NCI-H524 (cell line): ENCODE results near the gene LELP1.
A peak's percentile ranks its signal among the peaks of the same experiment; 100 is the strongest.
"Not testable (repeated sequence)": the region's sequence is repeated elsewhere in the genome, so short reads cannot be mapped to it uniquely, and the experiment has no call there.

Experiments used
- DNase-seq, 2 experiments: peaks; one replicate each; lab custom pipeline; 2025; lab: John Stamatoyannopoulos, UW

LELP1 gene

DNA sequence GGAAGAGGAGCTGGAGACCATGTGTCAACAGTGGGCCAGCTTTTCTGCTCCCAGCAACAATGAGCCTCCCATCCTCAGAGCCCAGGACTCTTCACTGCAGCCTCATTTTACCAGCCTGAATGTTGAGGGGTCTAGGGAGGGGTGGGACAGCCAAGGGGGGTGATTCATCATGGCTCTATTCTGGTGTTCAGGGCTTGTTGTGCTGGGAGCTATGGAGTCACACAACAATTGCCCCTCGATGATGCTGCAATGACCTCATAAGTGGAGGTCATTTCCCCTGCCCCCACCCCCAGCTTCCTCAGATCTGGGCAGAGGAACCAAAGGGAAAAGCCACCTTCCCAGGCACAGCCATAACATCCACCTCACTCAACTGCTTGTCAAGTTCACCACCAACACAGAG is at the start of gene LELP1:
LELP1 (plus strand) TSS at position 301 of the 400 bp plus-strand sequence. CDS start 1,278 bp downstream, outside the sequence.
- DNase-seq: no peak

DNA sequence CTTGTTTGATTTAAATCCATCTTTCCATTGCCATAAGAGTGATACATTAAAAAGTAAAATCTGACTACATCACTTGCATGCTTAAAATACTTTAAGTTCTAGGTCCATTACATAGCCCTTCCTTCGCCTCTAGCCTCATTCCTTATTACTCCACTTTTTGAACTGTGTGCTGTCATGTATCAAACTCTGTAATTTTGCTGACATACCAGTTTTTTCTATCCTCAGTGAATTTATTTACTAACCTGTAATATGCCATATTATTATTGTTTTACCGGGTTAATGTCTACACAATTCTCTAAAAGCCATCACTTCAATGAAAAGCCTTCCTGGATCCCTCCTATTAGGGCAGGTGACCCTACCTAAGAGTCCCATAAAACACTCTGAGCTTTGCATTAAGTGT is 47.7 kb upstream of the LELP1 start:
- DNase-seq: no peak

DNA sequence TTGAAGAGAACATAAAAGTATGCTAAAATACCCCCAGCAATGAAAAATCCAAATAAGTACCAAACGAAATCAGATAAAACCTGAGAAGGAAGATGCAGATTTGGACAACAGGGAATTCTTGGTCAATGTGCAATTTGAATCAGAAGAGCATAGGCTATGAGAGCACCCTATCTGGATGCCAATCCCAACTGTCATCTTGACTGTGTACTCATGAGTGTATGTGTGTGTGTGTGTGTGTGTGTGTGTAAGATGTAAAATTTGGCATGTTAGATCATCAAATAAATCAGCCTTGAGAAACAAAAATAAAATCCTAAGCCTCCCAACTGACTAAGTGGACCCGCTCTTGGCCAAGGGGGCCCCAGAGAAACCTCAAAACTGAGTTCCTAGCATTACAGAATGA is 34.5 kb upstream of the LELP1 start:
- no peak for DNase-seq

DNA sequence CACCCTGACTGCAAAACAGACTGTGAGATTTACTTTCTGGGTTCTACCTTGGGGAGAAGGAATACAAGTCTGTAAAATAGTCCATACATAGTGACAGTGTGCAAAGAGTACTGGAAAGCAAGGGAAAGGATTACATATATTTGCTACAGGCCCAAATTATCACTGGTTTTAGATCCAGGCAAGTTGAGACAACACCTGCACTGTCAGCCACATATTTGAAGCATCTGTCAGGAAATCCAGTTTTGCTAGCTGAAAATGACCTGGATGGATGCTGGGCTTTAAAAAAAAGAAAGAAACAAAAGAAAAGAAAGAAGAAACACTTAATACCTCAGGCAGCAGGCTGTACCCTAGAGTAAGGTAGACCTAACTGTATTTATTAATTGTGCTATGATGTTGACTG is 28.6 kb upstream of the LELP1 start:
- no peak for DNase-seq

DNA sequence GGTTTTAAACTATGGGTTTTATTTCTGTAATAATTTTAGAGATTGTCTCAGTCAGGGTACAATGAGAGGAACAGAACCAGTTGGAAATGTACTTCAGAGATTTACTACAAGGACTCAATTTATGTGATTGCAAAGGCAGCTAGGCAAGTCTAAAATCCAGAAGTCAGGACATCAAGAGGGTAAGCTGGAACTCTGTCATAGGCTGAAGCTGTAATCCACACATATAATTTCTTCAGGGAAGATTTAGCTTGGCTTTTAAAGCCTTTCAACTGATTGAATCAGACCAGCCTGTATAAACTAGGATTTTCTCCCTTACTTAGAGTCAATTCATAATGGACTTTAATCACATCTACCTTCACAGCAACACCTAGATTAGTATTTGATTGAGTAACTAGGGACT is 24.3 kb upstream of the LELP1 start:
- DNase-seq: no peak

DNA sequence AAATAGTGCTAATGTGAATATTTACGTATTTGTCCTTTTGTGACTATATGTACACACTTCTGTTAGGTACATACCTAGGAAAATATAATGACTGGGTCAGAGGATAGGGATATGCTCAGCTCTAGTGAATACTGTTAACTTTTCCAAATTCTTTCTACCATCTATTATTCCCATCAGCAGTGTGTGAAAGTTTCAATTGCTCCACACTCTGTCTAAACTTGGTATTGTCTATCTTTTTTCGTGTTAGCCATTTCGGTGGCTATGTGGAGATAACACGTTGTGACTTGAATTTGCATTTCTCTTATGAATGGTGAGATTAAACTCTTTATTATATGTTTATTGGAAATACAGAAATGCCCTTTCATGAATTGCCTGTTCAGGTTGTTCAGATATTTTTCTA is 22.7 kb upstream of the LELP1 start:
- DNase-seq: no peak

DNA sequence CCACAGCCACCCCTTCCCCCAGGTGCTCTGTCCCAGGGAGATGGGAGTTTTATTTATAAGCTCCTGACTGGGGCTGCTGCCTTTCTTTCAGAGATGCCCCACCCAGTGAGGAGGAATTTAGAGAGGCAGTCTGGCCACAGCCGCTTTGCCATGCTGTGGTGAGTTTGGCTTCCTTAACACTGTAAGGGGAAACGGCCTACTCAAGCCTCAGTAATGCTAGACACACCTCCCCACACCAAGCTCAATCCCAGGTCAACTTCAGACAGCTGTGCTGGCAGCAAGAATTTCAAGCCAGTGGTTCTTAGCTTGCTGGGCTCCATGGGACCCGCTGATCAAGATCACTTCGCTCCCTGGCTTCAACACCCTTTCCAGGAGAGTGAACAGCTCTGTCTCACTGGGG is 14.9 kb upstream of the LELP1 start:
- not testable (repeated sequence) for DNase-seq

DNA sequence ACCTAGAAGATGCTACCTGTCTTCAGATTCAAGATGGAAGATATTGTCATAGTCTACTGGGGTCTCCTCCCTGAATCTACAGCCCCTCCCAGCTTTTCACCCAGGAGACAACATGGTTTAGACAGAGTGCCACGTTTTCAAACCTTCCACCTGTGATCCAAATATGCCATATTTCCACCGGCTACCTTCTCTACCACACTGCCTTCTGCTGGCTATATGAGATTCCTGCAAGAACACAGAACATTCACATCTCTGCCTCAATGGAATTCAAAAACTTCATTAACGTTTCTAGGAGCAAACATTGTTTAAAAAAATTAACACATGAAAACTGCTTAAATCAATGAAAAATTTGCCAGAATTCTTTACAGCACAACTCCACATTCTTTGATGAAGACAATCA is 12.9 kb upstream of the LELP1 start:
- DNase-seq: no peak

DNA sequence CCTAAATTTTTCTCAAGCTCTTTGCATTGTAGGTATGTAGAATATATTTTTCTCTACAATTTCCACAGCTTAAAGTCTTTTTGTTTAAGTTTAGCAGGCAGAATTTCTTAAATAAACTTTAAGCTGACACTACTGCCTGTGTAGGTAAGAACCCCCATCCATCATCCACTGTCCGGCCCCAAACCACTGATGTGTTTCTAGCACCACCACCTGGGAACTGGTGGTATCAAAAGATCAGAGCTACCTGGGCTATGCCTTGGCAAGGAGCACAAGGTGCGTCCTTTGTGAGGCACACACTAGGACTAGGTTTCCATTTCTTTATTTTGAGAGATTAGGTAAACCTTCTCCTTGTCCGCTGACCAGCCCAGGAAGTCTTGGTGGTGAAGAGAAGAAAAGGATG is 10.5 kb upstream of the LELP1 start:
- DNase-seq: peak; percentile 1 to 3

DNA sequence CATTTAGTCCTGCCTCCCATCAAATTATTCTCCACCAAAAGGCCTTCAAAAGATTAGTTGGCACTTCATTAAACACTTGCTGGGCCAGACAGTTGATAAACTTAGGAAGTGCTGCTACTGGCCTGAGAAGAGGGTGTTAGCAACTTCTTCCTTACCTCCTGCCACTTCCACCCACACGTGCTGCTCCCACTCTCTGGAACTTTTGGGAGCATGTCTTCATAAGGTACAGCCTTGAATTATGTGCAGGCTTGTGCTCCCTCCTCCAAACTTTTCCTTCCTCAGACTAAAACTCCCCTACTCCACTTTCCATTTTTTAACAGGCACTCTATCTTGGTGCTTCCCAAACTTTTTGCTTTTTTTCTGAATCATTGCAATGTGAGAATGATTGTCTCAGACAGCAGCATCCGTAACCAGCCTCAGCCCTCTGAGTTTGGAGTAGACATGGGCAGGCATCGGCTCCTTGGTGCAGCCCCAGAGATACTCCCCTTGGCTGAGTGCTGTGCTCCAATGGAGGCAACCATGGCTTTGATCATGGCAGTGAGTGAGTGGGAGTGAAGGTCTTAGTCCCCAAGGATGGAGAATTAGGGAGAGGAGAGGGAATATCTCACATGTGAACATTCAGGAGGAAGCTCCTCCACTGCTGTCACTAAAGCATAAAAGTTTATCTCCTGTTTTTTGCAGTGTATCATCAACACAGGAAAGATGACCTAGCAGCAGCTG is 8.7 kb upstream of the LELP1 start:
- no peak for DNase-seq

DNA sequence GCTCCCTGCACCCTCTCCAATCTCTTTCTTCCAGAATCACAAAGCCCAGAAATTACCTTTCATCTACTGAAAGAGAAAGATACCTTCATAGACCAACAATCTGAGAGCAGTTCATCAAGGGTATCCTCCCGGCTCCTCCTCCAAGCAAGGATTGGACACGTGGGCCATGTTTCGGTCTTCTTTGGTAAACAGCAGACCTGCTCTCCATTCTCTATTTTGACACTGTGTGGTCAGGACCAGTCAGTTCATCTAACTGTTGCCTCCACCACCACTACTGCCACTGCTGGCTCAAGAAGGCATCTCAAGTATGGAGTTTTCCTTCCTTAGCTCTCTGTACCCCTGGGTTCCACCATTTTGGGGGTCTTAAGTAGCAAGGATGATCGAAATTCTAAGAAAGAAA is 8.0 kb upstream of the LELP1 start:
- DNase-seq: no peak

DNA sequence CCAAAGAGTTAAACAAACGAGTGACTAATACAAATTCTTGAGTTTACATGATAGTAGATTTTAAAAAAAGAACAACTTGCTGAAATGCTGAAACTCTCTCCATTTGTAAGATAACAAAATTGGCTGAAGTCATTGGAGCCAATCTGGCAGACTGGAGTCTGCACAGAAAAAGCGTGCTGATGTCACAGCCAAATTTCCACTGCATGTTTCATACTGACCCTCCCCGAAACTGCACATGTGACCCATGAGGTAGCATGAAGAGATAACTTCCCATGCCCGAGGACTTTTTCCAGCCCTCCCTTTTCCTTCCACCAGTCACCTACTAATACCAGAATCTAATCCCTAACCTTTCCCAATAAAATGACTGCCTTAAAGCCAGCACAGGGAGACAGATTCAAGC is 1.2 kb upstream of the LELP1 start:
- no peak for DNase-seq

DNA sequence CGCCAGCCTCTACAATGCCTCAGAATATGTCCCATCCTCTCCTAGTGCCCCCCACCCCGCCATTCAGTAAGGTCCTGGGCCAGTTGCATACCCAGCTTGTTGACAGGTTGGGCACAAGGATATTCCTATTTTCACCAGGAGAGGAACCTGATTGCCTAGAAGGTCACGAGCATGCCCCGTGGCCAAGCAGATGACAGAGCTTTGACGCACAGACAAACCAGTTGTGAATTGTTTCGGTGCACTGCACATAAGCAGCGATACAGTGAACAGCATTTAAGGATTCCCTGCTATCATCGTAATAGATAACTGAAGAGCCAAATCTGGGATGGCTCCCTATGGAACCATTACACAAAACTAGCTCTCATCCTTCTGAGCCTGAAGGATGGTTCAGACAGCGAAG is 3.4 kb downstream of the LELP1 start:
- no peak for DNase-seq

DNA sequence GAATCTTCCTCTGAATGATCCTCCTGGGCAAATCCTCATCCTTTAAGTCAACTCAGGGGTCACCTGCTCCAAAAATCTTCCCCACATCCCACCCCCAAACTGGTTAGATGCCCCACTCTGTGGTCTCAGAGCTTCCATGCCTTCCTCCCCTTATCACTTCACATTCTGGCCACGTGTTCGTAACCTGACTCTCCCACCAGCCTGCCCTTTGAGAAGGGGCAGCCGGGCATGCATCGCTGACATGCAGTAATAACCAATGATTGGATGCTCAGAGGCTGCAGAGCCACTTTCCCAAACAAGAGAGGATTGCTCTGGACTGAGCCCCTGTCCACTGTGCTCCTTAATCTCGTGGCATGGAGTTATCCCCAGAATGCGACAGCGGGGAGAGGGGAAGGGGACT is 7.0 kb downstream of the LELP1 start:
- DNase-seq: no peak

DNA sequence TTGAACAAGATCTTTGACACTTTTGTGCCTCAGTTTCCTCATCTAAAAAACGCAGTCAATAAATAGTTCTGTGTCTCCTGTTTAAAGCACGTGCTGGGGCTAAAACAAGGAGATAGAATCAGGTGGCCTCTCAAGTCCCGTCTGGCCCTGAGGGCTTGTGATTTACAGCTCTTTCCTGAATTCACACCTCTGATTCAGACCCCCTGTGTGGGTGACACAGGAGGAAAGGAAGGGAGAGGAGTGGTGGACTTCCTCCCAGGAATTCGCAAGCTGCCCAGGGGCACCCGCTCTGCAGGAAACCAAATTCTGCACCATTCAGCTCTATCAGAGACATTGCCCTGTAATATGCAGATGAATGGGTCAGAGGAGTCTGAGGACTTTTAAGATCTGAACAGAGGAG is 9.0 kb downstream of the LELP1 start:
- DNase-seq: no peak

DNA sequence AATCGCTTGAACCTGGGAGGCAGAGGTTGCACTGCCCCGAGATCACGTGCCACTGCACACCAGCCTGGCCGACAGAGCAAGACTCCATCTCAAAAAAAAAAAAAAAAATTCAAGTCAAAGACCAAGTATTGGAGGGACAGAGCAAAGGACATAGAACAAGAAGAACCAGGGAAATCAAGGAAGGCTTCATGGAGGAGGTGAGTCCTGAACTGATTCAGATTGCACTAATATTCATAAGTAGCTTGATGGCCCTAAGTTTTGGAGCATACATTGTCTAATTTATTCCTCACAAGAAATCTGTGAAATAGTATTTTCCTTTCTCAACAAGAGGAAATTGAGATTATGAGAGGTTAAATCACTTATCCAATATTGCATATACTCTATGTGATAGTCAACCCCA is 10.3 kb downstream of the LELP1 start:
- DNase-seq: no peak

DNA sequence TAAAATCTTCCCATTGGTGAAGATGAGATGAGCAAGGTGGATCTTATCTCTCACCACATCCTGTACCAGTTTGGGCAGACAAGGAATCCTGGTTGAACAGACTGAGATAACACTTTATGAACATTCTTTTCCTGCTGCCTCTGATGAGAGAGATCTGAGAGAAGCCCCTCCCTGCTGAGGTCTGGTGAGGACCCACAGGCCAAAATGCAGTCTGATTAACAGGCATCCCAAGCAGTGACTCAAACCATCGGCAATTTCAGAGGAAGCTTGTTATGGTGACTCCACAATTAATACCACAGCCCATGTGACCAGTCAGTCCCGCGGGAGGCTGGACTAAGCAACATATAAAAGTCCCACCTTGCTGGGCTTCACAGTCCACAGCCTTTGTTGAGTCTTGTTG is 14.0 kb downstream of the LELP1 start, which contains the start of gene PRR9:
PRR9 (plus strand) TSS at position 373 of the 400 bp plus-strand sequence. CDS start 561 bp downstream, outside the sequence.
- no peak for DNase-seq

DNA sequence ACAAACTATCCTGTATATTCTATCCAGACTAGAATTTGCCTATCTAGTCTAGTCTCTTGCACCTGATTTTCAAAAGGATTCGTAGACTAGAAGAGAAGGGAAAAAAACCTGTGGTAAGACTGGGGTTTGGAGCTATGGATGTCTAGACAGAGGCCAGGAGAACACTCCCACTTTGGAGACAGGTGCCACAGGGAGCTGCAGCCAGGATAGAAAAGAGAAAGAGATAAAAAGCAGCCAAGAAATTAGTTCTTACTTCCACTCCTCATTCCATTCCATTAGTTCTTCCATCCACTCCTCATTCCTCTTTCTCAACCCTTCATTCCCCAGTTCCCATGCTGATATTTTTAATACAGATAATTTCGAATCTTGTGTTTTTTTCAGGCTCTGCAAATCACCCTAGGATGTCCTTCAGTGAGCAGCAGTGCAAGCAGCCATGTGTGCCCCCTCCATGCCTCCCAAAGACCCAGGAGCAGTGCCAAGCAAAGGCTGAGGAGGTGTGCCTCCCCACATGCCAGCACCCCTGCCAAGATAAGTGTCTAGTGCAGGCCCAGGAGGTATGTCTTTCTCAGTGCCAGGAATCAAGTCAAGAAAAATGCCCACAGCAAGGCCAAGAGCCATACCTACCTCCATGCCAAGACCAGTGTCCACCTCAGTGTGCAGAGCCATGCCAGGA is 14.7 kb downstream of the LELP1 start:
- no peak for DNase-seq

DNA sequence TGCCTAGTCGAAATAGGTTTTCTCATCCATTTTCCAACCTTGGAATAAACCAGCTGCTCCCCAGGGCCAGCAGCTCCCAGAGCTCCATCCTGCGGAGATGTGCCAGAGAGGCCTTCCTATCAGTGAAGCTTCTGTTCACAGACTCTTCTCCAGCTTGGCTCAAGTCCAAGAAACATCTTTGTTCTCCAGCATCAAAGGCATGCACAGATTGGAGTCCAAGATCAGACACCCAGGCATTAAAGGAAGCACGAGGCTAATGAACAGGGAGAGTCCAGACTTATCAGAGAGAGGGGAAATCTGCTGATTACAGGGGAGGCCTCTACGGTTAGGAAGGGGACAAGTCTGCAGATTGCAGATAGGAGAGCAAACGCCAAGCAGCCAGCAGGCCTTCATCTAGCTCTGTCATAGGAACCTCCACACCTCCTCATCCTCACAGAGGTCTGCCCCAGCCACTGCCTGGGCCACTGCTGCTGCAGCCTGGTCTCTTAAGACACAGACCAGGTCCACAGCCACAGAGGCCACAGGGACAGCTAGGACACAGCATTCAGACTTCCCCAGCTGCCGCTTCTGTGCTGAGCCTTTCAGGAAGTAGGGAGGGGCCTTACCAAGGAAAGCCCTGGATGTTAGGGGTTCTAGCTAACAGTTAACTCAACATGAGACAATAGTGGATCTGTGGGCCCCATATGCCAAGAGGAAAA is 17.5 kb downstream of the LELP1 start:
- DNase-seq: no peak

DNA sequence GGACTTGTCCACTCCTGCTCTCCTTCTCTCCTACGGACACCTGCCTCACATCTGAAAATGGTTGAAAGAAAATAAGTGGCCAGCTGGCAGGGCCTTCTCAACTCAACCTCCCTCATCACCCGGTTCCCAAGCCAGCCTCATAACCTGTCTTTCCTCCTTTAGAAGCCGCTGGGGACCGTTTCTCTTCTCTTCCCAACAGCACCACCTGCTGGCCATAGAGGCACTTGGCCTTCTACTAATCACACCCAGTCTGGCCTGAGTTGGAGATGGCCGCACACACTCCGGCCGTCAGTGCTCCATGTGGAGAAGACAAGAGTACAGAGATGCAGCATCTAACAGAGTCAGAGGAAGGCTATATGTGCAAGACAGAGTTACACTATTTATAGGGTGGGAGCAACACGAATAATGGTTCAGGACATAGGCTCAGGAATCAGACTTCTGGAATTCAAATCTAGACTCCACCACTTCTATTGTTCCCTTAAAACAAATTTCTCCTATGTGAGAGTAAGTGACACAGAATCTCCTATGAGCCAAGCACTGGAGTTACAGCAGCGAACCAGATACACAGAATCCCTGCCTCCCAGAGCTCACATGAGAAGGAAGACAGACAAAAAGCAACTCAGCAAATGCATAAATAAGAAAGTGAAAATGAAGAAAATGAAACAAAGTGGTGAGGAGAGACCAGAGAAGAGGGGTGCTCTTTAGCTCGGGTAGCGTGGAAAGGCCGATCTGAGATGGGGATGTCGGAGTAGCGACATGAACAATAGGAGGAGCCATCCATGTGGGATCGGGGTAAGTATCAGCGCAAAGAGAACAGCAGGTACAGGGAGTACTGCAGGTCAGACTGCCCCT is 20.0 kb downstream of the LELP1 start:
- peak; percentile 37 to 58 for DNase-seq

DNA sequence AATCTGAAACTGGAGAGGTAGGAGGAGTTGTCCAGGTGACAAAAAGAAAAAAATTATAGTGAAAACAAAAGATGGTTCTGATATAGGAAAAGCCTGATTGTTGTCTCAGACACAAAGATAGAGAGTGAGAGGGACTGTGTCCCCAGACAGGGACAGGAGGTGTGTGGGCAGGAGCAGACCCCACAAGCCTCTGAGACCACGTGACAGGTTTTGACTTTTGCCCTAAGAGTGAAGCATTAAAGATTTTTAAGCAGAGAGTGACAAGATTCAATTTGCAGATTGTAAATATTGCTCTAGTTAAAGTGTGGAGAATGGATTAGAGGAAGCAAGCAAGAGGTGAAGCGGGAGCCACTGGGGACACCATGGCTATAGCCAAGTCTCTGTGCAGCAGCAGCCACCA is 24.6 kb downstream of the LELP1 start:
- no peak for DNase-seq

DNA sequence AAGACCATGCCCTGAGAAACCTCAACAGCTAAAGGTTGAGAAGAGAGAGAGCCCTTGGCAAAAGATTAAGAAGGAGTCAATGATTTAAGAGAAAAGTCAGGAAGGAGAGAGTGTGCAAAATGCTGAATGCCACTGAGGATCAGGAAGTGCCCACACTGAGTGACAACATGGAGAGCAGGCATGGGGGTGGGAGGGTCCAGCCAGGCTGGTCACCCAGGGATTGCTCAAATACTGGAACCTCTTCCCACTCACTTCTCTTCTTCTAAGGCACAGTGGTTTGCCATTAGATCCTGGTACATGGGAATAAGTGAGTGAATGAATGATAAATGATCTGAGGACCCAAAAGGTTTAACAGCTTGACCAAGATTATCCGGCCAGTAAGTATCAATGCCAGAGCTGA is 25.3 kb downstream of the LELP1 start:
- no peak for DNase-seq
